ENCODE data around the gene LSS.

The LSS gene

DNA sequence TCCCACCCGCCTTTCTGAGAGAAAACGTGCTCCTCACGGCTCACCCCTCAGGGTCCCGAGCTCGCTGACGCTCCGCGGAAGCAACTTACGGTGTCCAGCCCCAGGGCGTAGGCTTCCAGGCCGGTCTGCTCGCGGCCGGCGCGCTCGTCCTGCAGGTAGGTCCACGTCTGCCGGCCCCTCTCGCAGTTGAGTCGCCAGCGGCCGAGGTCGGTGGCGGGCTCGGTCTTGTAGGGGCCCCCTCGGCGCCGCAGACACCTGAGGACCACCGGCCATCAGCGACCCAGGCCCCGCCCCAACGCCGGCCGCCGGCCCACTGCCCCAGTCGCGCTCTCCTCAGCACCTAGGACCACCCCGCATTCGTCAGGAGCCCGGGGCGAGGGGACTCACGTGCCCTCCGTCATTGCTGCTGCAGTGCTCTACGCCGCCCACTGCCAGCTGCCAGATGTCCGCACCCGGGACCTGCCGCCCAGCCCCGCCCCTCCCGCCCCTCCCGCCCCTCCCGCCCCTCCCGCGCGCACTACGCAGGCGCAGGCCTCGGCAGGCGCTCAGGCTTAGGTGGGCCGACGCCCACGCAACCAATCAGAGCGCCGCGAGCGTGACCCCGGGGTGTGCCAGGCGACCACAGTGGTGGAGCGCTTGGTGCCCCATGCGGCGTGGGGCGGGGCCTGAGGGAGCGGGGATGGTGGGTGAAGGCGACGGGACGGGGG, at the start of gene LSS:
Gene LSS (minus strand): TSS at position 430 of the 707 bp plus-strand sequence. CDS start 29 bp downstream, at position 401.
- DNase-seq (ENCODE audit: low spot score) = peak; percentile 95

GRCh38 chr21:46274797-46275390, 46.3 kb upstream of the LSS start:
- no peak for DNase-seq (ENCODE audit: low spot score)

GRCh38 chr21:46273341-46273740, 44.8 kb upstream of the LSS start:
- DNase-seq (ENCODE audit: low spot score) = no peak

DNA sequence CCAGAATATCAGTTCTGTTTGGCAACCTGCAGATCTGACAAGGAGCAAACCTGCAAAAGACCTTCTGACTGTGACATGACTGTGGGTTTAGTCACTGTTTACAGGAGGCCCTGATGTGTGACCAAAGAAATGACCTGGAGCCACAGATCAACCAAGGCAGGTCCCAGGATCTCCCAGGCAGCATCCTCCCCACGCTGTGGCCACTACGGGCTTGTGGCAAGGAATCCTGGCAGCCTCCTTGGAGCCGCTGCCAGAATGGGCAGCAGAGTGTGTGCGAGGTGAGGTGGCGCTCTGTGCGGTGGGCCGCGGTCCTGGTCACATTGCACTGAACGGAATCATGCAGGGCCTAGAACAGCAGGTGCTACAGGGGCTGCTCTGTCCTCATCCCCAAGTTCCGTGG, 40.9 kb upstream of the LSS start:
- DNase-seq (ENCODE audit: low spot score) = no peak

DNA sequence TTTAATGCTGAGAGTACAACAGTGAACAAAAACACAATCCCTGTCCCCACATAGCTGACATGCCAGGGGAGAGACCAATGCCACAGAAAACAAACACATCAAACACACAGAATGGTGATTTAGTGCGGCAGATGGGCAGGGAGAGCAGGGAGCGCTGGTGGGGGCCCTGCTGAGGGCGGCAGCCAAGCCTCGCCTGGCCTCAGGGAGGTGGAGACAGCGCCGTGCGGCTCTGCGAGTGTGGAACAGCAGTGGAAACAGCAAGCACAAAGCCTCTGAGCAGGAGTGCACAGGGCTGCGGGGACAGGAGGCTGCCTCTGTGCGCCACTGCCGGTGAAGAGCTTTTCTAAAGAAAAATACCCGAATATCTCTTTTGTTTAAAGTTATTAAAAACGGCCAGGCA, 39.8 kb upstream of the LSS start:
- DNase-seq (ENCODE audit: low spot score) = no peak

DNA sequence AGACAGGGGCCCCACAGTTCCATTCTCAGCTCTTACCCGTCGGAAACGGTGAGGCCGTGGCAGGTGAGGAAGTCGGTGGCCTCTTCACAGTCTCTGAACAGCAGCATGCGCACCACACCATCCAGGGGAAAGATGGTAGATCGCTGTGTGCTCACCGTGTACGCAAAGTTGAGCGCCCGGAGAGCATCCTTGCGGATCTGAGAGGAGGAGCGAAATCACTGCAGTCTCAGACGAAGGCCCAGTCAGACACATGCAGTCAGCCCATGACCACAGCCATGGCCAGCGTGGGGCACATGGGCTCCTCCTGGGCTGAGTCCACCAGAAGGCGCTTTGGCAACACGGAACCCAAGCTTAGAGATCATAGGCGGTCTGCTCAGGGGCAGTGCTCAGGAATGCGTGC, 38.4 kb upstream of the LSS start:
- no peak for DNase-seq (ENCODE audit: low spot score)

DNA sequence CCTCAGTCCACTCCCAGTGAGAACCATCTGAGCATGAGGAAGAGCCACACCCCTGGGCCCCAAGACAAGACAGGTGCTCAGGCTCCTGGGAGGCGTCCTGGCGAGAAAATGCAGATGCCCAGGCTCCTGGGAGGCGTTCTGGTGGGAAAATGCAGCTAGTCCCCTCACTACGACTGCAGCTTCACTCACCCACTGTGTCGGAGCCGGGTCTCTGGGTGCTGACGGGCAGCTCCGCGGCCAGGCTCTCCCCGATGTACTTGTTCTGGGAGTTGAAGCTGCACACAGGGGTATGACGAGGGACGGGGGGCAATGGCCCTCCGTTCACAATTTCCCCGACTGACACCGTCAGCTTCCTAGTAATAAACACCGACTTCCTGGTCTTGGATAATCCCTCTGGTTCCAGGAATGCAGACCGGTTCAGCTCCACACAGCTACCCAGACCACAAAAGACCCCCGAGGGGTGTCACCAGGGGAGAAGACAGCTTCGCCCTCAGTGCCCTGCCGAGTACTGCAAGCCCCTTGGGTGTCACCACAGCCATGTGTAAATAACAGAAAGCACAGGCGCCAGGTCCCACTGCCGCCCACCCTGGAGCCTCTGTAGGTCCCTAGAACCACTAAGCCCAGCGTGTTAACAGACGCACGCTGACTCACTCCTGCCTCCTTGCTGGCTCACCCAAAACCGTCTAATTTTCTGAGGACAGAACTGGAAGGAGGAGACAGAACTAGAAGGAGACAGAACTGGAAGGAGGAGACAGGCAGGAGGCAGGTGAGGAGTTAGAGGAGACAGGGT, 37.4 kb upstream of the LSS start:
- DNase-seq (ENCODE audit: low spot score) = no peak

GRCh38 chr21:46264690-46265144, 36.1 kb upstream of the LSS start:
- no peak for DNase-seq (ENCODE audit: low spot score)

- no peak for DNase-seq (ENCODE audit: low spot score)
Measured at GRCh38 chr21:46264046-46264689, 35.6 kb upstream of the LSS start.

DNA sequence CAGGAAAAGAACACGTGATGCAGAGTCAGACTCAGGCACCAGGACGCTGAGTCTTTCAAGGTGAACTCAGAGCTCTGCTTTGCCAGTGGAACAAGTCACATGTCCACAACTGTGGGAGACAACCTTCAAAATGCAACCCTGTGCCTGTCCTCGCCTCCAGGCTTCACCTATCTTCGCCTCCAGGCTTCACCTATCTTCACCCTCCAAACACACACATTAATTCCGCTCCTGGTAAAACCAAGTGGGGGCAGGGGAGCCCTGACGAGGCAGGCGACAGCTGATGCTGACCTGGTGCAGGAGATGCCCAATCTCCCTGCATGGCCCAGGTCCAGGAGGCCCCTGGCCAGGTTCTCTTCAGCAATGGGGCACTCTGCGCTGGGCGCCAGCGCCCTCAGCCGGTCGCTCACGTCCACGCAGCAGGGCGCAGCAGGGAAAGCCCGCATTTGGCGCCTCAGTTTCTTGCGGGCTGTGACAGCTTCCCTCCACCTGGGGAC, 28.0 kb upstream of the LSS start:
- DNase-seq (ENCODE audit: low spot score) = no peak

GRCh38 chr21:46255758-46256337, 27.3 kb upstream of the LSS start:
- no peak for DNase-seq (ENCODE audit: low spot score)

DNA sequence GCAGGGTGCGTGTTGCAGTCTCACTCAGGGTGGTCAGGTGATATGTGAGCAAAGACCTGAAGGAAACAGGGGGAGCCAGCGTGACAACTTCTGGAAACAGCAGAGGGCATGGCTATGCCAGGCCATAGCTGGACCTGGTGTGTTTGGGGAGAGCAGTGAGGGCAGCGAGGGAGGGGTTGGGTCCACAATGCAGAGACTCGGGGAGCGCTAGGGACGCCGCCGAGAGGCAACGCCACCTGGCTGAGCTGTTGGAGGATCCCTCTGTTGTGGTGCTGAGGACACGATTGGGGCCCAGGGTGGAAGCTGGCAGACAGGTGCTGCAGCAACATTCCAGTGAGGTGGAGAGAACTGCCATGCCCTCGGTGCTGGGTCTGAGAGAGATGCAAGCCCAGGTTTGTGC, 26.6 kb upstream of the LSS start:
- DNase-seq (ENCODE audit: low spot score) = no peak

DNA sequence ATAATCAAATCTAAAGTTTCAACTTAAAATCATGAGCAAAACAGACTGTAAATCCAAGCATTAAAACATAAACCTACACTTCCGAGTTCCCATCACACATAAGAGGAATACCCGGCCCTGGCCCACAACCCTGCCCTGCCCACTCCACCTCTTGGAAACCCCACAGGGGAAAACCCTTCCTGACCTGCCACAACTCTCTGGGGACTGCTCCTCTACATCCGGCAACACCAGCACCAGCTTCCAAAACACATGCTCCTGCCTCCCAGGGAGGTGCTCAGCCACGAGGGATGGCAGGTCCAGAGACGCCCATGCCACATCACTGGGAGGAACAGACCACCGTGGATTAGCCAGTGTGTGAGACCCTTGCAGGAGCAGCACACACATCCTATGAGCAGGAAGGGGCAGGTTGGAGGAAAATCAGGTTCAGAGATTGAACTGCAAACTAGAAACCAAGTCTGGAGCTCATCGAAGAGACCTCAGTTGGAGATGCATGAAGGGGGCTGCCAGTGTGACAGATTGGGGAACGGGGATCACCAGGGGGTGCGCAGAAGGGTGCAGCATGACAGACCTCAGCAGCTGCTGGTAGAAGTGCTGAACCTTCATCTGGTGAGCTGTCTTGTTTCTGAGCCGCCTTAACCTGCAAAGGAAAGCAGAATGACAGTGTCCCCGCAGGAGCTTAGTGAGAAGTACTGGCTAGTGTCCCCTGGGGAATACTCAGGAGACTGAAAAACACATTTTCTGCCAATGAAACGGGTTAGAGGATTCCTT, 25.8 kb upstream of the LSS start:
- DNase-seq (ENCODE audit: low spot score) = no peak

DNA sequence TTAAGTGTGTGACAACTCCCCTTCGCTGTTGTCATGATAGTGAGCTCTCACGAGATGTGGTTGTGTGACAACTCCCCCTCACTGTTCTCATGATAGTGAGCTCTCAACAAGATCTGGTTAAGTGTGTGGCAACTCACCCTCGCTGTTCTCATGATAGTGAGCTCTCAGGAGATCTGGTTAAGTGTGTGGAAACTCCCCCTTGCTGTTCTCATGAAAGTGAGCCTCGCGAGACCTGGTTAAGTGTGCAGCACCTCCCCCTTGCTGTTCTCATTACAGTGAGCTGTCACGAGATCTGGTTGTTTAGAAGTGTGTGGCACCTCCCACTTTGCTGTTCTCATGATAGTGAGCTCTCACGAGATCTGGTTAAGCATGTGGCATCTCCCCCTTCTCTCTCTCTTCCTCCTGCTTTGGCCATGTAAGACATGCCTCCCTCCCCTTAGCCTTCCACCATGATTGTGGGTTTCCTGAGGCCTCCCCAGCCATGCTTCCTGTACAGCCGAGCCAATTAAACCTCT, 25.1 kb upstream of the LSS start:
- DNase-seq (ENCODE audit: low spot score) = no peak

DNA sequence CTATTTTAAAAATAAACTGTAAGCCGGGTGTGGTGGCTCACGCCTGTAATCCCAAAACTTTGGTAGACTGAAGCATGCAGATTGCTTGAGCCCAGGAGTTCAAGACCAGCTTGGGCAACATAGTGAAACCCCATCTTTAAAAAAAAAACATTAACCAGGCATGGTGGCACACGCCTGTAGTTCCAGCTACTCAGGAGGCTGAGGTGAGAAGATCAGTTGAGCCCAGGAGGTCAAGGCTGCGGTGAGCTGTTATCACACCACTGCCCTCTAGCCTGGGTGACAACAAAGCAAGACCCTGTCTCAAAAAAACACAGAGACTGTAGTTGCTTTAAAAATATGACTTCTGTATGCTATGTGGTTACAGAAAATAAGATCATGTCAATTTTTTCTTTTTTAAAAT, 24.3 kb upstream of the LSS start:
- no peak for DNase-seq (ENCODE audit: low spot score)

DNA sequence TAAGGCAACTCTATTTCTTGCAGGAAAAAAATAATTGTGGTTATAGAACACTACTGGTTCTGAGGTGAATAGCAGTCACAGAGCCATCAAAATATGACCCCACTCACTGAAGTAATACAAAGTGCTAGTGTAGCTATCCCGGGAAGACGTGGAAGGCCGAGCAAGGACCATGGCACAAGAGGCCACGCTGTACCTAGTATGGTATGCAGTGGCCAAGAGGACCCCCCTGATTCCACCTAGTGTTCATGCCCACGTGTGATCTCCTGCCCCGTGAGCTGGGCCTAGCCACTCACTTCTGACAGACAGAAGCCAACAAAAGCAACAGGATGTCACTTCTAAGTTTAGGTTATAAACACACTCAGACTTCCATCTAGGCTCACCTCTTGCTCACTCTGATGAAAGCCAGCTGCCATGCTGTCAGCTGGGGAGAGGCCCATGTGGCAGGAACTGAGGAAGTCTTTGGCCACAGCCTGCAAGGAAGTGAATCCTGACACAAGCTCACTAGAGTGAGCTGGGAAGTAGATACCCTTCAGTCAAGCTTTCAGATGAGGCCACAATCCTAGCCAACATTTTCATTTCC, 21.7 kb upstream of the LSS start:
- no peak for DNase-seq (ENCODE audit: low spot score)

DNA sequence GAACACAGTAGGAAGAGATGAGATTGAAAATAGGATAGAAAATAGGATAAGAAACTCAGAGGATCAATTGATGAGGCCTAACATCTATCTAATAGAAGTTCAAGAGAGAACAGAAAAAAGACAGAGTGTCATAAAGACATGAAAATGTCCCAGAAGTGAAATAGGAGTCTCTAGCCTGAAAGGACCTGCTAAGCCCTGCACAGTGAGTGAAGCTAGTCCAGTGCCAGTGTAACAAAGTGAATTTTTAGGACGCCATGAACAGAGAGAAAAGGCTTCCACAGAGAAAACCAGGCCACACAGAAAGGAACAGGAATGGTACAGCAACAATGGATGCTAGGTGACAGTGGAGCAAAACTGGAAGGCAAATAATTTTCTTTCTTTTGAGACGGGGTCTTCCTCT, 20.3 kb upstream of the LSS start:
- no peak for DNase-seq (ENCODE audit: low spot score)

- DNase-seq (ENCODE audit: low spot score) = no peak
Measured at GRCh38 chr21:46248422-46248782, 19.8 kb upstream of the LSS start.

DNA sequence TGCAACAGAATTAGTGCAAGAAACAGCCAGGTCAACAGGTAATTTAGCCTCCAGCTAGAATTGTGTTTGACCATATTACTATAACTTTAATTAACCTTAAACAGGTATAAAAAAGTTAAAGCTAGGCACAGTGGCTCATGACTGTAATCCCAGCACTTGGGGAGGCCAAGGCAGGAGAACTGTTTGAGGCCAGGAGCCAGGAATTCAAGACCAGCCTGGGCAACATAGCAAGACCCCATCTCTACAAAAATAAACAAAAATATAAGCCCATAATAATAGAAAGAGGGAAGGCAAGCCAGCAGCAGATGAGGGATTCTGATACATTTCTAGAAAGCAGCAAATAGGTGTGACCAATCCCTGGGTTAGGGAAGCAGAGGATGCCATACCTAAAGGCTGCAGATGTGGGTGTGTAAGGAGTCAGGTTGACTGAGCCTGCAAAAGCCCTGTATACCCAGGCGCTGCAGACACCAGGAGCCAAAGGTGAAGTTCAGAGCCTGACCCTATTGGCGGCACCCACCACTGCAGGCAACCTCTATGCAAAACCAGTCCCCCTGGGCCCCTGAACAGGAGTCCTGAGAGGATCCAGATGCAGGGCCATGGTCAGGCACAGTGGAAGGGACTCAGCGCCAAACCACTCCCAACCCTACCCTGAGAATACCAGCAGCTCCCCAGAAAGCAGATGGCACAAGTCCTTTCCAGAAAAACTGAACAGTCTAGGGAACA, 19.3 kb upstream of the LSS start:
- DNase-seq (ENCODE audit: low spot score) = no peak

- DNase-seq (ENCODE audit: low spot score) = no peak
Measured at GRCh38 chr21:46246345-46246744, 17.8 kb upstream of the LSS start.
